GM20000 (cell line): ENCODE measurements around the gene DNASE1L2.

Source experiments
- DNase-seq: peaks from one replicate; pipeline ENCODE4 v3.0.0; 2012; ENCODE audit warnings: low spot score
- CTCF ChIP-seq: IDR thresholded peaks from 2 replicates; pipeline ENCODE4 v1.5.1; 2012; ENCODE audit warnings: mild to moderate bottlenecking, control low read depth; ENCODE audit errors: extremely low read depth, missing control alignments

Gene DNASE1L2

DNA sequence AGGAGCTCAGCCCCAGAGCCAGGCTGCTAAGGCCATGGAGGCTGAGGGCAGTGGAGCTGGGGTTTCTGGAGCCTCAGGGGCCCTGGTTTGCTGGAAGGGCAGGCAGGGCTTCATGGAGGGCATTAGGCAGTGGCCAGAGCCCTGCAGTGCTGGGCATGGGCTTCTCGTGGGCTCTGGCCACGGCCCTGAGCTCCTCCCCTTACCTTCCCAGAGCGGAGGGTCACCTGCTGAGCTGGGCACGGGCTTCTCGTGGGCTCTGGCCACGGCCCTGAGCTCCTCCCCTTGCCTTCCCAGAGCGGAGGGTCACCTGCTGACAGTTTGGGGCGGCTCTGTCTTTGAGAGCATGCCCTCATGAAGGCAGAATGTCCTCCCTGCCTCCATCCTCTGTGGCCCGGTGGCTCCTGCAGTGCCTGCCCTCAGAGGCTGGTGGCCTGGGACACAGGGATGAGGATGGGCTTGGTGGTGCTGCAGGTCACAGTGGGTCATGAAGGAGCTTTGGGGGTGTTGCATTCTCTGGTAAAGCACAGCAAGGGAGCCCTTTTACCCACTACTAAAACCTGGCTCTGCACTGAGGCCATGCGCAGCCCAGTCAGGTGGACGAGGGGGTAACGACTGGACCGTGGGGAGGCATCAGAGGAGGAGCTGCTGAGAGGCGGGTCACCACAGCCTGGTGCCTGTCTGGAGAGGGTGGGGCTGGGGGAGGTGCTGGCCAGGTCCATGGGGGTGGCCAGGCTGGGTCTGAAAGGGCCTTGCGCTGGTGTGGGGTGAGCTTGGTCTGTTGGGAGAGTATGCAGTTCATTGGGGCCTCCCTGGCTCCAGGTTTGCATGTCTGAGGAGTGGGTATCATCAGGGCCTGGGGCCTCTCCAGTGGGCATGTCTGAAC is 34.6 kb downstream of the DNASE1L2 start:
- TF ChIP-seq CTCF: no peak
- DNase-seq: no peak

DNA sequence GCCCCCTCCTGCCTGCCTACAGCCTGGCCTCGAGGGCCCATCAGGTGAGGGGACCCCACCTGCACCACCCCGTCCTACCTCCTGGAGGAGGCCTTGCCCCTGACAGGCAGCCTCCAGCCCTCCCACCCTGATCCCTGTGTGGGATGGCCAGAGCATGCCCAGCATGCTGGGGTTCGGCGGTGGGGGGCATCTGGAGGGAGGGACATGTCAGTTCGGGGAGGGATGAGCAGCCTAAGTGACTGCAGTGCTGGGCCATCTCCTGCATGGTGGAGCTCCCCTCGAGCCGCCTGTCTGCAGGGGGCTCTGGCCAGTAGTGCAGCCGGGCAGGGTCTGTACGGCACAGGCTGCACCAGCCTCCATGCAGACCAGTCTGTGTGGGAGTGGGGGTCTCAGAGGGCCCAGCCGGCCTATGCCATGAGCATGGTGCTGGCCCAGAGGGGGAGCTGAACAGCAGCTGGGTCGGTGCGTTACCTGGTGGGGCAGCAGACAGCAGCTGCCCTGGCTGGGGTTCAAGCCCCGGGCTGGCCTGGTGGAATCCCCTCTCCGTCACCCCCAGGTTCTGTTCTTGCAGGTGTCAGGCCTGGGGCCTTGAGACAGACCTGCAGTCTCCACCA is 35.7 kb downstream of the DNASE1L2 start:
- TF ChIP-seq CTCF: no peak

GRCh38 chr16:2273484-2273883 is 37.2 kb downstream of the DNASE1L2 start:
- TF ChIP-seq CTCF: no peak
- no peak for DNase-seq

More for the DNA sequence above, 35.7 kb downstream of the DNASE1L2 start:
- DNase-seq: no peak

DNA sequence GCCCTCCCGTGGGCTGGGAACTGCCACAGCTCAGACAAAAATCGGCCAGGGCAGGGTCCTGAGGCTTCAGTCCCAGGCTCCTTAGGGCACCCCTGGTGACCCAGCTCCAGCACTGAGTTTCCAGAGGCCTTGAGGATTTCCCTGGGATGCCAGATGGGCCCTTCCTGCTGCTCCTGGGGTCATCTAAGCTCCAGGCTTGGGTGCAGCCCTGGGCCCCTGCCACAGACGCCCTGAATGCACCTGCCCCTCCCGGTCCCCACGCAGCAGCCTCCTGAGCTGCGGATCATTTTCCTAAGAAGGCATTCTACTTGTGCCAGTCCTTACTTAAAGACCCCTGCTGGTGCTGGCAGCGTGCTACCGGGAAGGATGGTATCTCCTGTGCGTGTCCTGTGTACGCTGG is 37.7 kb downstream of the DNASE1L2 start:
- no peak for DNase-seq
- no peak for TF ChIP-seq CTCF

DNA sequence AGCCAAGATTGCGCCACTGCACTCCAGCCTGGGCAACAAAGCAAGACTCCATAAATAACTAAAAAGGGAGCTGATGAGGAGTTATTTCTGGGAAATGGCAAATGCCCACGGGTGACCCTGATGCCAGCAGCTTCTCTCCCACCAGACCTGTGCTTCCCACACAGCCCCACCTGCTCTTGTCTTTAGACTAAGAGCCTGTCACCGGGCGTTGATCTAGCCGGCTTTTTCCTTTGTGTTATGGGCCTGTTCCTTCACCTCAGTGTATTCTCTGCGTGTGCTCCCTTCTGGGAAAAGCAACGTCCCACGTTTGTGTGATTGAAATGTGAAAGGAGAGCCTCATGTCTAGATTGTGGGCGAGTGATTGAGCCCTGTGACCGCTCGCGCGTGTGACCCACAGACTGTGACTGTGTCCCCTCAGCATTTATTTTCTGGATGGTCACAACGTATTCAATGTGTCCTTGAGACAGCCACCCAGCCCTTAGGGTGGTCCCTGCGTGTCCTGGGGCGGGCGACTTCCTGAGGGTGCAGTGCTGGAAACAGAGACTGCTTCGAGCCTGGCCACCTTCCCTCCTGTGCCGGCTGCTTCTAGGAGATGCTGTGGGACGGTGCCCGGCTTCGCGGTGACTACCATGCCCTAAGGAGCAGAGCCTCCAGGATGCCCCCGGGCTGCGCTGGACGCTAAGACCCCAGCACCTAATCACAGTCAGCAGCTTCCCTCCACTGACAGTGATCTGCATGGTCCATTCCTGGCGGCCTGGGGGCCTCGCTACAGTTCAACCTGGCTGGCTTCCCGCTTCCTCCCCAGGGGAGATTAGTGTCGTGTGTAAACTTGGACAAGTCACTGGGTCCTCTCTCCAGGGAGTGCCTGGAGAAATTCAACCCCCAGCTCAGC is 39.5 kb downstream of the DNASE1L2 start:
- no peak for DNase-seq
- TF ChIP-seq CTCF: no peak

GRCh38 chr16:2276368-2277195 is 40.3 kb downstream of the DNASE1L2 start:
- no peak for TF ChIP-seq CTCF
- no peak for DNase-seq
